ENCODE measurements around the gene DYNC2H1.

- TF ChIP-seq CTCF (conservative IDR thresholded peaks at IDR 0.05; ENCODE audit: low read depth, low read length) (no peak), EZH2 (IDR thresholded peaks at IDR 0.05; ENCODE audit: borderline replicate concordance, low read depth, low read length, poor library complexity, severe bottlenecking) (no peak)
These were observed 110.9 kb downstream of the DYNC2H1 start for GRCh38 chr11:103220133-103220532.

Measured in A673 (cell line).